ENCODE results near the gene KLHDC10. TPM values are rescaled to one million over a fixed set of nuclear protein-coding genes. Genes with fewer than 3 reads are reported as not detected.

KLHDC10 gene
- polyA plus RNA-seq, 1 donor from 2014 or later = 59.1 TPM

GRCh38 chr7:130160455-130160854 is 90.1 kb downstream of the KLHDC10 start:
- Histone ChIP-seq H3K27ac (ENCODE audit: low read length) (no peak overlapping the region), H3K4me2 (ENCODE audit: low read length) (no peak overlapping the region), H3K9me2 (ENCODE audit: insufficient read depth, low read length) (no peaks in the 10 kb centered on the region), H3K27me3 (ENCODE audit: insufficient read depth, low read depth, low read length) (no peaks in the 10 kb centered on the region), H3K36me3 (ENCODE audit: insufficient read depth, low read length) (no peaks in the 10 kb centered on the region), H3K79me2 (replicated peaks; ENCODE audit: insufficient read depth, low read length) (no peaks in the 10 kb centered on the region), H4K20me1 (ENCODE audit: insufficient read depth) (no peaks in the 10 kb centered on the region), H3K4me3 (ENCODE audit: low read length) (no peak overlapping the region), H3K9me3 (ENCODE audit: low read length) (no peaks in the 10 kb centered on the region), H3K9ac (ENCODE audit: low read length) (no peak overlapping the region), H2AFZ (ENCODE audit: low read depth, low read length) (no peak overlapping the region), H3F3A (ENCODE audit: insufficient read depth, low read length, poor library complexity, severe bottlenecking) (no peaks in the 10 kb centered on the region)
- TF ChIP-seq EZH2 (IDR thresholded peaks at IDR 0.05; ENCODE audit: borderline replicate concordance, insufficient read depth, low read length, poor library complexity, severe bottlenecking) (no peak), REST (IDR thresholded peaks at IDR 0.05; ENCODE audit: borderline replicate concordance) (no peak), TAF1 (IDR thresholded peaks at IDR 0.05; ENCODE audit: low read depth) (no peak), CTCF (IDR thresholded peaks at IDR 0.05; ENCODE audit: poor library complexity, severe bottlenecking) (no peak), EP300 (conservative IDR thresholded peaks at IDR 0.05; ENCODE audit: poor library complexity, severe bottlenecking) (no peak), MXI1 (conservative IDR thresholded peaks at IDR 0.05; ENCODE audit: poor library complexity, severe bottlenecking) (no peak), POLR2AphosphoS5 (IDR thresholded peaks at IDR 0.05) (no peak), RAD21 (conservative IDR thresholded peaks at IDR 0.05) (no peak), SMC3 (conservative IDR thresholded peaks at IDR 0.05; ENCODE audit: poor library complexity) (no peak)

GRCh38 chr7:130162196-130162595 is 91.9 kb downstream of the KLHDC10 start:
- Histone ChIP-seq H3K36me3 (ENCODE audit: insufficient read depth, low read length) (no peaks in the 10 kb centered on the region), H3K27ac (ENCODE audit: low read length) (no peak overlapping the region), H3K4me2 (ENCODE audit: low read length) (no peak overlapping the region), H3K79me2 (replicated peaks; ENCODE audit: insufficient read depth, low read length) (no peaks in the 10 kb centered on the region), H3F3A (ENCODE audit: insufficient read depth, low read length, poor library complexity, severe bottlenecking) (no peaks in the 10 kb centered on the region), H3K9me2 (ENCODE audit: insufficient read depth, low read length) (no peaks in the 10 kb centered on the region), H2AFZ (ENCODE audit: low read depth, low read length) (no peak overlapping the region), H3K4me3 (ENCODE audit: low read length) (no peak overlapping the region), H4K20me1 (ENCODE audit: insufficient read depth) (no peaks in the 10 kb centered on the region), H3K9ac (ENCODE audit: low read length) (no peak overlapping the region), H3K27me3 (ENCODE audit: insufficient read depth, low read depth, low read length) (no peaks in the 10 kb centered on the region), H3K9me3 (ENCODE audit: low read length) (no peaks in the 10 kb centered on the region)
- no peak for TF ChIP-seq CTCF (IDR thresholded peaks at IDR 0.05; ENCODE audit: poor library complexity, severe bottlenecking)
- TF ChIP-seq RAD21 (conservative IDR thresholded peaks at IDR 0.05) = no peak
- no peak for TF ChIP-seq POLR2AphosphoS5 (IDR thresholded peaks at IDR 0.05)
- TF ChIP-seq EP300 (conservative IDR thresholded peaks at IDR 0.05; ENCODE audit: poor library complexity, severe bottlenecking) = no peak
- TF ChIP-seq TAF1 (IDR thresholded peaks at IDR 0.05; ENCODE audit: low read depth) = no peak
- TF ChIP-seq MXI1 (conservative IDR thresholded peaks at IDR 0.05; ENCODE audit: poor library complexity, severe bottlenecking) = no peak
- no peak for TF ChIP-seq SMC3 (conservative IDR thresholded peaks at IDR 0.05; ENCODE audit: poor library complexity)
- no peak for TF ChIP-seq EZH2 (IDR thresholded peaks at IDR 0.05; ENCODE audit: borderline replicate concordance, insufficient read depth, low read length, poor library complexity, severe bottlenecking)
- no peak for TF ChIP-seq REST (IDR thresholded peaks at IDR 0.05; ENCODE audit: borderline replicate concordance)
